GM03348 (cell line): ENCODE measurements around the gene SLAIN1.

ENCODE experiments used
- DNase-seq: peaks from one replicate; pipeline ENCODE4 v3.0.0; 2012; ENCODE audit warnings: low spot score

SLAIN1 gene

DNA sequence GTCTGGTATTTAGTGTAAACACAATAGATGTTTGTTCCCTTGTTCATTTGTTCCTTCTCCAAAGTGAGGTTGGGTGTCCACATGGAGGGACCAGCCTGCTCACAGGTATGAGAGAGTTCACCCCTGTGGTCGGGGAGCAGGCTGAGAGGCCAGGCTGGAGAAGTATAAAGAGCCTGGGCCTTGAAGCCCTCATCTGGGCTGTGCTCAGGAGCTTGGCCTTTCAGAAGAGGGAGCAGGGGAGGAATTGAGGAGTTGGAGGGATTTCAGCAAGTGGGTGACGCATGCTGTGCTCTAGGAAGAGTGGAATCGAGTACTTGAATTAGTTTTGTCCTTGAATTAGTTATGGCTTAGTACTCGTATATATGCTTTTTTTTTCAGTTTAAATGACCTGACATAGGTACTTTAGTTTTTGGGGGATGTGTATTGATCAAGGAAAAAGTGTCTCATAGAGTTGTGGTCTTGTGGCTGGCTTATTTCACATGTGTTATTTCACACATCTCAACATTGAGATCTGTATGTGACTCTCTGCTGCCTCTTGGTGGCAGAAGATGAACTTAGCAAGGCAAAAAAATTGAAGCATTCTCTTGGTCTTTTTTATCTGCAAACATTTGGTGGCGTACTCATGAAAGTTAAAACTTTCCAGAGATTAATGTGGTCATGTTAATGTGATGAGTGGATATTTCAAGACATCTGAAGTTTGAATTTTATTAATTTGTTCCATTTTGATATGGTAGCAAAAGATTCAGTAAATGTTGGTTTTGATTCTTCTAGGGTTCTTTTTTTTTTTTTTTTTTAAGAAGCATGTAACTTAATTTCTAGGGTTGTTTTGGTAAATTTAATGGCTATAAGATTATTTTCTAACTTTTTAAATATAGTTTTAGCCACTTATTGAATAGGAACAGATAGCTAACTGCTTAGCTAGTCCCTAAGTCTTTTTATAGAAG, 54.3 kb downstream of the SLAIN1 start:
- peak; percentile 65 for DNase-seq

- DNase-seq: no peak
Observed at GRCh38 chr13:77752512-77753069, 55.1 kb downstream of the SLAIN1 start.

DNA sequence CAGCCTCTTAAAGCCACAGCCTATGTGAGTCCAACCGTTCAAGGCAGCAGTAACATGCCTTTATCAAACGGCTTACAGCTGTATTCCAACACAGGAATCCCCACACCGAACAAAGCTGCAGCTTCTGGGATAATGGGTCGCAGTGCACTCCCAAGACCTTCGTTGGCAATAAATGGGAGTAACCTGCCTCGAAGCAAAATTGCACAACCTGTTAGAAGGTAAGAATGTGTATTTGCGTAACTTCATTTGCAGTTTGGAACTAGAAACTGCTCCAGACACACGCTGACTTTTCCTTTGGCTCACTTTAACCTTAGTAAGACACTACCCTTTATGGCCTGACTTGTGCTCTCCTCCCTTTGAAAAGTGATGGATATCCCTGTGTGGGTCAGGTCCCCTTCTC, 63.4 kb downstream of the SLAIN1 start:
- no peak for DNase-seq

DNA sequence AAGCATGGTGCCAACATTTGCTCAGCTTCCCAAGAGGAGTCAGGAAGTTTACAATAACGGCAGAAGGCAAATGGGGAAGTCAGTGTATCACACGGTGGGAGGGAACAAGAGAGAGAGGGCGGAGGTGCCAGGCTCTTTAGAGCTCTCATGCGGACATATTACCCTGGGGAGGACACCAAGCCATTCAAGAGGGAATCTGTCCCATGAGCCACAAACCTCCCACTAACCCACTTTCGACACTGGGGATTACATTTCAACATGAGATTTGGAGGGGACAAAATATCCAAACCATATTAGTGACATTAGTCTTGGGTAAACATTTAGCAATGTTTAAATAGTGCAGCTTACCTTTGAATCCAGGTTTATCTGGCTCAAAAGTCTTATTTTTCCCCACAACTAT, 69.9 kb downstream of the SLAIN1 start:
- DNase-seq: no peak

DNA sequence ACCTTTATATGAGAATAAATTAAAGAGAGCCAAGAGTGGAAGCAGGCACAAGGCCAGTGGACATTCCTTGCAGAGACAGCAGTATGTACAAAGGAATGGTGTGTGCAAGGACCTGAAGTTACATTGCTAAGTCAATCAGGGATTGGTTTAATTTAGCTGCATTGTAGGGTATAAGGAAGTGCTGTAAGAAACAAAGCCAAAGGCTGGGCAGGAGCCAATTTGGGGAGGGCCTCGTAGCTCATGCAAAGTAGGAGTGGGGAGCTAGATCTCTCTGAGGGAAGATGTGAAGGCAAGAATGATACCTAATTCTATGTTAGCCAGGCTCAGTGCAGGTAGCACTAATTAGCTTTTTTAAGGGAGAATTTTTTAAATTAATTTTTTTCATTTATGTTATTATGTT, 76.7 kb downstream of the SLAIN1 start:
- no peak for DNase-seq

DNA sequence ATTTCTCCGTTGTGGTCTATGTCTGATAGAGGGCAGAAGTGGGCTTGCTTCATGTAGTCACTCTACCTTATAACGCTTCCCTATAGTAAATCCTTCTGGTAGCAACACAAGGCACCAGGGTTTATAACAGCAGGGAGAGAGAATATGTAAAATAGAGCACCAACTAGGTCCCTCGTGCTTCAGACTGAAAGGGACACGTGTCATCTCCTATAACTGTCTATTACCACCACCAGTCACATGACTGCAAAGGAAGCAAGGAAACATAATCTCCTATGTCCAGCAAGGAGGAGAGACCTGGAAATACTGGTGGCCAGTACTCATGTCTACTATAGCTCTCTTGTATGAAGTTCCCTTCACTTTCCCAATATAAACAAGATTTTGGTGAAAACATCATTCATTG, 79.2 kb downstream of the SLAIN1 start:
- no peak for DNase-seq

DNA sequence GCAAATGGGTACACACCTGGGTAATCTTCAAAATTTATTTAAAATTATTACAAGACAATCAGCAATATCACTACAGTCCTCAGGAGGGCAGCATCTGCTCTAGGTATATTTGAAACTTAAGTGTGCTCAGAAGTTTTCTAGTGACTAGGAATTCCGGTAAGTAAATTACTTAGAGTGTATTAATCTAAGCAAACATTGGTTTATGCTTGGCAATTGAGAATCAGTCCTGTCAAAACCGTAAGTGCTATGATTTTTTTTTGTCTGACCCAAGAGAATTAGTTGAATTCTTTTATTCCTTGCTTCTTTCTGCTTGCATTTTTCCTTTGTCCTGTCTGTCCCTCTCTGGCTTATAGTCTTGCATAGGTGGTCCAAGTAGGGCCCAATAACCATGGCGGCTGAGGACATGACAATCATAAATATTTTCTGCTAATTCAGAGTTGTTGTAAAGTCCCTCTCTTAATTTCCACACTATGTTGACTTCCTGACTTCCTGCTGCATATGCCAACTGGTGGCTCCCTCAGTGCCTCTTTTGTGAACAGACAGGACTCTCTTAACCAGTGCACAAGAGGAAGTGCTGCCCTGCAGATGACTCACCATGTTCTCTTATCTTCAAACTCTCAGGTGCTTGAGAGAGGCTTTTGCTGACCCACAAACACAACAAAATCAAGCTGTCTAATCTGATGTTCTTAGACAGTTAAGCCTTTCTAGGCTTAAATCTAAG, 82.2 kb downstream of the SLAIN1 start:
- DNase-seq: peak; percentile 61

DNA sequence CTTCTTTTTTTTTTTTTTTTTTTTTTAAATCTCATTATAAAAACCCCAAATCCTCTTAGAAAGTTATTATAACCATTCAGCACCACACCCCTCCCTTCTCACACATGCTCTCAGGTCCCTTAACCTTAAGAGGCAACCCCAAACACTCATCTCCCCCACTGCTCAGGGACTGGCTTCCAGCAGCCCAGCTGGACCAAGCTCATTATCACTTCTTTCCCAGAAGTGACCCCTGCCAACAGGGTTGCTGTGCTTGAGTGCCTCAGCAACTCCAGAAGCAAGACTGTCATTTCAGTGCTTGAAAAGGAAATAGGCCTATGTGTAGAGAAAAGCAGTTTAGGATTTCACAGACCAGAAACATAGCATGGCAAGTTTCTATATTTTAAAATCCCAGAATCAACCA, 84.3 kb downstream of the SLAIN1 start:
- no peak for DNase-seq

GRCh38 chr13:77784515-77784914, 87.0 kb downstream of the SLAIN1 start:
- no peak for DNase-seq

GRCh38 chr13:77786695-77787287, 89.3 kb downstream of the SLAIN1 start:
- DNase-seq: no peak

DNA sequence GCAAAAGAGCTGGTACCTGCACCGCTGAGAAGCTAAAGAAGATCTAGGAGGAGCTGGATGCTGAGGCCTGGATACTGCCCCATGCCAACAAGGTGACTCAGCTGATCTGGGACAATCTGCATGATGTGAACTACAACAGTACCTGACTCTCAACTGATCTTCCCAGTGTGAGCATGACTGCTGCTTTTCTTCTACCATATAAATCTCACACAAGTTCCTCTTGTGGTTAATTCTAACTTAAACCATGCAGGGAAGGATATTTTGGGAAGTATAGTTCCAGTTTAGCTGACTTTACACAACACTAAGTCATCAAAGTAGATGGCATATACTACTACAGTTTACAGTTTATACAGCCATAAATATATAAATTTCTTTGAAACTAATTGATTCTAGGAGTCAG, 91.9 kb downstream of the SLAIN1 start:
- DNase-seq: no peak

- peak; percentile 20 for DNase-seq
Observed at GRCh38 chr13:77800219-77800618, 102.7 kb downstream of the SLAIN1 start.

DNA sequence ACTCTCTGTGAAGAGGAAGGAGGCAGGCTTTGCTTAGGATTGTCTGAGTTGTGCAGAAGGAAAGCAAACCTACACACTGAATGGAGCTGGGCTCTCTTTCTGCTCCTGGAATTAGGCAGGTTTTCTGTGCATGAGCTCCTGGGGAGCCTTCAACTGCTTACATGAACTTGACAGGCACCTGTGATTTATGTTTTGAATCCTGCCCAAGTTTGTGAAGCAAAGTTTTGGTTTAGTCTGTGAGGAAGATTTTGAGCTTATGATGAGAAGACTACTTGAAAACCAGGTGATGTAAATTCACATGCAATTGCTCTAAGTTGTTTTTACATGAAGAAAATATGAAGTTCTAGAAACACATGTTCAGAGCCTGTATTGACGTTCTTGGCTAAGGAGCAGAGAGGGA, 109.0 kb downstream of the SLAIN1 start:
- DNase-seq: no peak

GRCh38 chr13:77807431-77808135, 110.1 kb downstream of the SLAIN1 start:
- DNase-seq: no peak

GRCh38 chr13:77810430-77810829, 112.9 kb downstream of the SLAIN1 start:
- peak; percentile 16 for DNase-seq

GRCh38 chr13:77810878-77811277, 113.4 kb downstream of the SLAIN1 start:
- no peak for DNase-seq

DNA sequence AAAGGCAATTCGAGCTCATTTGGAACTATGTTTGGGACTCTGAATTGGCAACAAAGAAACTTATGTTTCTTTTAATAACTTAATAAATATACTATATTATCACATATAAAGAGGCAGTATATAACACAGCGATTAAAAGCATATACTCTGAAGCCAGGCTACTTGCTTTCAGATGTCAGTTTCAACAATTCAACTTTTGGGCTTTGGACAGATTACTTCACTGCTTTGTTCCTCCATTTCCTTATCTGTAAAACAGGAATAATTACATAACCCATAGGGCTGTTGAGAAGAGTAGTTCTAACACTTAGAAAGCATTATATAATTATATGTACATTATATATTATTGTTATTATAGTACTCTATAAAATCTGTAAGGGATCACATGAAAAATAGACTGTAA, 113.9 kb downstream of the SLAIN1 start:
- no peak for DNase-seq

DNA sequence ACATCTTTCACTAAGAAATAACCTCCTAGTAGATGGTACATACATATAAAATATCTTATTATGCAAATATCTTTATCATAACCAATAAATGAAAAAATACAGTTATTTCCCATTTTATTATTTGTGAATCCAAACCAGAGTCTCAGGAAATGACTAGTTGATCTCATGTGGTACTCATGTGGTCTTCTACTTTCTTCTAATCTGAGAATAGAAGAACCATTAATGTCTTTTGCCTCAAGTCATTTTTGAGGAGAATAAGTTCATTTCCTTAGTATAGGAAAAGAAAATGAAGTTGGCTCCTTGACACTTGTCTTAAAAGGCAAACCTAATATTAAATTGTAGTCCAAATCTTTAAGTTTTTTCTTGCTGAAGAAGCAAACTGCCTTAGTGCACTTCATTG, 114.5 kb downstream of the SLAIN1 start:
- no peak for DNase-seq
